ENCODE measurements around the gene C19orf85. TPM values are rescaled to one million over a fixed set of nuclear protein-coding genes. Genes with fewer than 3 reads are reported as not detected.

C19orf85 gene
- total and polyA plus RNA-seq, 11 donors: not detected

GRCh38 chr19:55457683-55458457, 6.7 kb downstream of the C19orf85 start:
- H3K27ac ChIP-seq: no peak overlapping the region
- H3K4me1 ChIP-seq: peaks cover 0 to 24% (median 9%) of the 10 kb centered on the region in 12 donors
- TF ChIP-seq CTCF (IDR thresholded peaks at IDR 0.05) (no peak), POLR2A (IDR thresholded peaks at IDR 0.05) (no peak)
- peaks cover 0 to 16% (median 7%) of the 10 kb centered on the region in 9 donors for H3K36me3 ChIP-seq
- intact Hi-C loops (cut with DNase I): loop anchor here in 2 of 10 donors (5.0 to 10.0 kb wide), 2 partner anchors 266 to 313 kb away; partner anchors contain the start of gene TNNT1 (in 1 of the 2)
- WGBS, 4 donors: 79 to 90% (median 83%) methylated on average over 16 of the region's 16 CpGs
- DNase-seq (no peak), ATAC-seq (no peak)
- H3K4me3 ChIP-seq: no peak overlapping the region
- H3K27me3 ChIP-seq: peaks cover 0 to 7% (median 0%) of the 10 kb centered on the region in 9 donors
- H3K9me3 ChIP-seq: no peaks in the 10 kb centered on the region

- H3K4me3 ChIP-seq: no peak overlapping the region
- TF ChIP-seq POLR2A (IDR thresholded peaks at IDR 0.05) (no peak), CTCF (IDR thresholded peaks at IDR 0.05) (no peak)
- intact Hi-C loops (cut with DNase I): loop anchor here in 2 of 10 donors (5.0 to 10.0 kb wide), 2 partner anchors 264 to 312 kb away; partner anchors contain the start of gene TNNT1 (in 1 of the 2)
- no peak for DNase-seq
- peaks cover 0 to 16% (median 7%) of the 10 kb centered on the region in 9 donors for H3K36me3 ChIP-seq
- no peaks in the 10 kb centered on the region for H3K9me3 ChIP-seq
- ATAC-seq: no peak
- H3K27me3 ChIP-seq: peaks cover 10 to 22% (median 12%) of the 10 kb centered on the region in 9 donors
- H3K4me1 ChIP-seq: peaks cover 0 to 31% (median 17%) of the 10 kb centered on the region in 12 donors
- WGBS, 4 donors: 85 to 90% (median 89%) methylated on average over 14 of the region's 14 CpGs
- H3K27ac ChIP-seq: no peak overlapping the region
These were observed 8.2 kb downstream of the C19orf85 start for GRCh38 chr19:55456347-55456746.

GRCh38 chr19:55455576-55456235, 8.8 kb downstream of the C19orf85 start:
- Histone ChIP-seq H3K9me3 (no peaks in the 10 kb centered on the region), H3K27me3 (peaks cover 11 to 28% (median 16%) of the 10 kb centered on the region in 9 donors), H3K36me3 (peaks cover 0 to 16% (median 7%) of the 10 kb centered on the region in 9 donors), H3K4me3 (no peak overlapping the region), H3K27ac (no peak overlapping the region), H3K4me1 (peaks cover 0 to 29% (median 16%) of the 10 kb centered on the region in 12 donors)
- intact Hi-C loops (cut with DNase I): loop anchor here in 2 of 10 donors (5.0 to 10.0 kb wide), 2 partner anchors 263 to 311 kb away; partner anchors contain the start of gene TNNT1 (in 1 of the 2)
- DNase-seq (no peak), ATAC-seq (no peak)
- 80 to 92% (median 90%) methylated on average over 5 to 11 of the region's 11 CpGs for WGBS, 4 donors
- TF ChIP-seq CTCF (IDR thresholded peaks at IDR 0.05) (no peak), POLR2A (IDR thresholded peaks at IDR 0.05) (no peak)

Data from heart left ventricle (tissue), 16 donors.